Liver (tissue), 9 donors: ENCODE data around the gene LYG1. TPM values are rescaled to one million over a fixed set of nuclear protein-coding genes. Genes with fewer than 3 reads are reported as not detected.

Experiments
- DNase-seq: peaks from one replicate; pipeline ENCODE4 v3.0.0-alpha.2; 2017; ENCODE audit warnings: low spot score
- H3K27ac ChIP-seq, 2 donors: one replicate each; pipeline ENCODE4 v1.7.0; 2013; ENCODE audit warnings: inconsistent platforms in 2 of 2, low read length in 2 of 2, control low read depth in 1 of 2, low read depth in 1 of 2, mild to moderate bottlenecking in 1 of 2
- H3K27me3 ChIP-seq, 4 donors: one replicate each; pipeline versions ENCODE4 v1.6.1 to v1.7.0; 2013; ENCODE audit warnings: low read length in 3 of 4, inconsistent platforms in 1 of 4, mild to moderate bottlenecking in 1 of 4, moderate library complexity in 1 of 4; ENCODE audit not compliant: control insufficient read depth in 4 of 4, insufficient read depth in 4 of 4
- H3K36me3 ChIP-seq, 4 donors: one replicate each; pipeline versions ENCODE4 v1.6.1 to v1.7.0; 2013; ENCODE audit warnings: low read length in 3 of 4, mild to moderate bottlenecking in 3 of 4, low read depth in 1 of 4, moderate library complexity in 1 of 4; ENCODE audit not compliant: control insufficient read depth in 4 of 4, insufficient read depth in 3 of 4
- H3K4me1 ChIP-seq, 4 donors: one replicate each; pipeline versions ENCODE4 v1.6.1 to v1.7.0; 2013; ENCODE audit warnings: low read length in 3 of 4, mild to moderate bottlenecking in 3 of 4, moderate library complexity in 1 of 4; ENCODE audit not compliant: control insufficient read depth in 4 of 4, insufficient read depth in 4 of 4
- H3K4me3 ChIP-seq, 3 donors: one replicate each; pipeline versions ENCODE4 v1.6.1 to v1.7.0; 2013; ENCODE audit warnings: low read length in 3 of 3, control low read depth in 1 of 3, low read depth in 1 of 3, mild to moderate bottlenecking in 1 of 3
- H3K9ac ChIP-seq, 2 donors: one replicate each; pipeline ENCODE4 v1.7.0; 2013; ENCODE audit warnings: low read length in 2 of 2, mild to moderate bottlenecking in 2 of 2, moderate library complexity in 2 of 2, control low read depth in 1 of 2, low read depth in 1 of 2
- H3K9me3 ChIP-seq, 4 donors: one replicate each; pipeline versions ENCODE4 v1.6.1 to v1.7.0; 2013; ENCODE audit warnings: low read length in 3 of 4; ENCODE audit not compliant: control insufficient read depth in 4 of 4
- CTCF ChIP-seq: fragments of 150-350 bp; IDR thresholded peaks from 2 replicates; pipeline ENCODE4 v1.5.1; 2017; ENCODE audit warnings: improper control_type of control experiment, low read depth, low read length; ENCODE audit not compliant: missing input control
- EGR1 ChIP-seq, 2 donors: IDR thresholded peaks; 2 replicates each; pipeline ENCODE4 v1.6.1; 2016 to 2018; ENCODE audit warnings: antibody characterized with exemption in 2 of 2, low read depth in 2 of 2
- FOXA2 ChIP-seq: IDR thresholded peaks from 2 replicates; pipeline ENCODE4 v1.6.1; 2016; ENCODE audit warnings: antibody characterized with exemption
- GABPA ChIP-seq, 2 donors: IDR thresholded peaks in 1 of 2; conservative IDR thresholded peaks in 1 of 2; 2 replicates each; pipeline ENCODE4 v1.6.1; 2016; ENCODE audit warnings: antibody characterized with exemption in 2 of 2, mild to moderate bottlenecking in 1 of 2, moderate library complexity in 1 of 2
- HNF4A ChIP-seq, 2 donors: conservative IDR thresholded peaks; 2 replicates each; pipeline ENCODE4 v1.6.1; 2016; ENCODE audit warnings: antibody characterized with exemption in 2 of 2, mild to moderate bottlenecking in 2 of 2
- HNF4G ChIP-seq: IDR thresholded peaks from 2 replicates; pipeline ENCODE4 v1.6.1; 2016; ENCODE audit warnings: antibody characterized with exemption
- JUND ChIP-seq, 2 donors: IDR thresholded peaks; 2 replicates each; pipeline ENCODE4 v1.6.1; 2016; ENCODE audit warnings: antibody characterized with exemption in 2 of 2
- MAX ChIP-seq: IDR thresholded peaks from 2 replicates; pipeline ENCODE4 v1.6.1; 2016; ENCODE audit warnings: antibody characterized with exemption
- NR2F2 ChIP-seq: IDR thresholded peaks from 2 replicates; pipeline ENCODE4 v1.6.1; 2016; ENCODE audit warnings: antibody characterized with exemption
- RAD21 ChIP-seq, 2 donors: IDR thresholded peaks; 2 replicates each; pipeline ENCODE4 v1.6.1; 2016; ENCODE audit warnings: antibody characterized with exemption in 2 of 2, mild to moderate bottlenecking in 2 of 2
- REST ChIP-seq: IDR thresholded peaks from 2 replicates; pipeline ENCODE4 v1.6.1; 2016; ENCODE audit warnings: antibody characterized with exemption, mild to moderate bottlenecking
- RXRA ChIP-seq, 2 donors: IDR thresholded peaks; 2 replicates each; pipeline ENCODE4 v1.6.1; 2017 to 2018; ENCODE audit warnings: antibody characterized with exemption in 2 of 2, mild to moderate bottlenecking in 1 of 2
- TAF1 ChIP-seq: conservative IDR thresholded peaks from 2 replicates; pipeline ENCODE4 v1.6.1; 2016; ENCODE audit warnings: antibody characterized with exemption, mild to moderate bottlenecking
- YY1 ChIP-seq: IDR thresholded peaks from 2 replicates; pipeline ENCODE4 v1.6.1; 2016; ENCODE audit warnings: antibody characterized with exemption, mild to moderate bottlenecking
- ZBTB33 ChIP-seq: IDR thresholded peaks from 2 replicates; pipeline ENCODE4 v1.6.1; 2016; ENCODE audit warnings: antibody characterized with exemption
- WGBS: extraction: QIAGEN DNeasy Blood & Tissue Kit; methylation state at CpG from one replicate; pipeline ENCODE4 v1.1.7; 2013; 5-methylcytosine and 5-hydroxymethylcytosine counted together
- polyA plus RNA-seq, 2 donors: library from polyadenylated mRNA; stranded (reverse) in 1 of 2; unstranded in 1 of 2; fragments of 200-250 nt in 1 of 2; fragments of >200 nt in 1 of 2; fragmentation: Nextera tagmentation in 1 of 2; extraction: Ambion mirVana in 1 of 2; gene quantifications; one replicate each; pipeline versions ENCODE4 v1.2.1 to v1.2.3, GENCODE V29; 2013 to 2015
- total RNA-seq, 2 donors: library from RNA; depleted of rRNA; stranded (reverse); fragments of >200 nt; gene quantifications; one replicate each; pipeline ENCODE4 v1.2.3, GENCODE V29; 2014
- donor health status: healthy.
- donor health status: healthy.
- donor health status: healthy.
- donor health status: healthy.
- donor health status: healthy.

LYG1 gene
- total and polyA plus RNA-seq, 4 donors, result 0.14 to 0.85 (median 0.55) TPM

GRCh38 chr2:99255491-99256318 lies 45.3 kb downstream of the LYG1 start, which contains the start of gene LYG2:
TSS of gene LYG2 (minus strand) at chr2:99255666. CDS start at chr2:99254260, 1,406 bp downstream.
- Histone ChIP-seq H3K4me3 (no peak within 1 kb of the TSS), H3K4me1 (no peaks in the 10 kb centered on the region), H3K36me3 (no peaks in the 10 kb centered on the region), H3K27me3 (no peaks in the 10 kb centered on the region), H3K27ac (no peak within 1 kb of the TSS), H3K9ac (no peak within 1 kb of the TSS), H3K9me3 (no peaks in the 10 kb centered on the region)
- no peak for TF ChIP-seq HNF4A (conservative IDR thresholded peaks at IDR 0.05)
- no peak for TF ChIP-seq JUND (IDR thresholded peaks at IDR 0.05)
- TF ChIP-seq YY1, result no peak
- TF ChIP-seq RAD21 (IDR thresholded peaks at IDR 0.05), result no peak
- TF ChIP-seq GABPA (IDR thresholded peaks at IDR 0.05 in 1 of 2, conservative IDR thresholded peaks at IDR 0.05 in 1 of 2), result no peak
- no peak for TF ChIP-seq REST
- TF ChIP-seq TAF1, result no peak
- no peak for TF ChIP-seq RXRA (IDR thresholded peaks at IDR 0.05)
- no peak for TF ChIP-seq FOXA2
- TF ChIP-seq ZBTB33, result no peak
- no peak for TF ChIP-seq NR2F2
- no peak for TF ChIP-seq EGR1 (IDR thresholded peaks at IDR 0.05; ENCODE audit: low read depth in 2 of 2)
- no peak for TF ChIP-seq HNF4G
- no peak for TF ChIP-seq MAX
- DNase-seq, result no peak
- WGBS, result 82% methylated on average over 7 of the region's 7 CpGs

- WGBS, result 88% methylated on average over 2 of the region's 2 CpGs
- TF ChIP-seq TAF1, result no peak
- no peak for TF ChIP-seq CTCF
- TF ChIP-seq HNF4A (conservative IDR thresholded peaks at IDR 0.05), result no peak
- no peak for TF ChIP-seq ZBTB33
- no peak for TF ChIP-seq MAX
- TF ChIP-seq NR2F2, result no peak
- no peaks in the 10 kb centered on the region for H3K9me3 ChIP-seq
- no peak overlapping the region for H3K27ac ChIP-seq
- no peak overlapping the region for H3K9ac ChIP-seq
- no peak overlapping the region for H3K4me3 ChIP-seq
- DNase-seq, result no peak
- H3K27me3 ChIP-seq, result no peaks in the 10 kb centered on the region
- no peaks in the 10 kb centered on the region for H3K4me1 ChIP-seq
- no peaks in the 10 kb centered on the region for H3K36me3 ChIP-seq
Measured at GRCh38 chr2:99249951-99250350, 51.0 kb downstream of the LYG1 start.
